Uterus (tissue), 4 donors: ENCODE measurements around the gene KCNQ5. TPM values are rescaled to one million over a fixed set of nuclear protein-coding genes. Genes with fewer than 3 reads are reported as not detected.
"Not testable (repeated sequence)": the region's sequence is repeated elsewhere in the genome, so short reads cannot be mapped to it uniquely, and the experiment has no call there.

ENCODE experiments used
- DNase-seq, 2 donors: peaks; one replicate each; pipeline ENCODE4 v3.0.0-alpha.2; 2019 to 2020
- H3K27ac ChIP-seq, 2 donors: fragments of 200-600 bp; sonication (generic); 1 replicate in 1 of 2; 2 replicates in 1 of 2; pipeline ENCODE4 v1.5.1; 2016 to 2018
- H3K27me3 ChIP-seq, 2 donors: fragments of 200-600 bp; sonication (generic); one replicate each; pipeline ENCODE4 v1.5.1; 2018 to 2019; ENCODE audit warnings: control low read depth in 1 of 2
- H3K36me3 ChIP-seq, 2 donors: fragments of 200-600 bp; sonication (generic); one replicate each; pipeline ENCODE4 v1.5.1; 2019; ENCODE audit warnings: control low read depth in 1 of 2
- H3K4me1 ChIP-seq, 2 donors: fragments of 200-600 bp; sonication (generic); one replicate each; pipeline ENCODE4 v1.5.1; 2018 to 2019; ENCODE audit warnings: control low read depth in 1 of 2
- H3K4me3 ChIP-seq, 2 donors: fragments of 200-600 bp; sonication (generic); 1 replicate in 1 of 2; 2 replicates in 1 of 2; pipeline ENCODE4 v1.5.1; 2018 to 2019; ENCODE audit warnings: mild to moderate bottlenecking in 1 of 2
- H3K9me3 ChIP-seq, 2 donors: fragments of 200-600 bp; sonication (generic); one replicate each; pipeline ENCODE4 v1.5.1; 2019; ENCODE audit warnings: control low read depth in 1 of 2
- POLR2A ChIP-seq, 2 donors: fragments of 450-650 bp; IDR thresholded peaks; one replicate each; pipeline ENCODE4 v1.6.1; 2016; ENCODE audit warnings: antibody characterized with exemption in 2 of 2, mild to moderate bottlenecking in 1 of 2, moderate library complexity in 1 of 2
- intact Hi-C: fragments of 100-400 bp; cut with DNase I; formaldehyde crosslinking; loops from one replicate; pipeline ENCODE4 v1.15.1; 2023; ENCODE audit warnings: low total_unique reads
- total RNA-seq, 4 donors: library from RNA; depleted of rRNA in 3 of 4; stranded (reverse); fragments of >200 nt in 3 of 4; gene quantifications; one replicate each; pipeline versions ENCODE4 v1.1.0 to v1.2.4, GENCODE V29; 2014 to 2023
- TF ChIP-seq, protein P1 (sequence below), 4 experiments: fragments of 200-600 bp in 2 of 4; fragments of 450-650 bp in 2 of 4; sonication (generic) in 2 of 4; IDR thresholded peaks; one replicate each; pipeline ENCODE4 v1.5.1; 2016 to 2019; ENCODE audit warnings: antibody characterized with exemption in 4 of 4, mild to moderate bottlenecking in 2 of 4, moderate library complexity in 1 of 4
- donor health status: DM: yes; HTN: yes; CAD: no.

Gene KCNQ5
- total RNA-seq, 4 donors from 2014 or later = 0.34 to 2.4 TPM; not detected in 2

DNA sequence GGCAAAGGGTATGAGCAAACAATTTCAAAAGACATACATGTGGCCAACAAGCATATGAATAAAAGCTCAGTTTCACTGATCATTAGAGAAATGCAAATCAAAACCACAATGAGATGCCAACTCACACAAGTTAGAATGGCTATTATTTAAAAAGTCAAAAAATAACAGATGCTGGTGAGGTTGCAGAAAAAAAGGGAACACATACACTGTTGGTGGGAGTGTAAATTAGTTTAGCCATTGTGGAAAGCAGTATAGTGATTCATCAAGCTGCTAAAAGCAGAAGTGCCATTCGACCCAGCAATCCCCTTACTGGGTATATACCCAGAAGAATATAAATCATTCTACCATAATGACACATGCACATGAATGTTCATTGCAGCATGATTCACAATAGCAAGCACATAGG is 610.1 kb downstream of the KCNQ5 start:
- H3K27me3 ChIP-seq = no peaks in the 10 kb centered on the region

GRCh38 chr6:73233048-73233447 is 611.2 kb downstream of the KCNQ5 start:
- no peak for TF ChIP-seq POLR2A (IDR thresholded peaks at IDR 0.05)
- TF ChIP-seq, protein P1, sequence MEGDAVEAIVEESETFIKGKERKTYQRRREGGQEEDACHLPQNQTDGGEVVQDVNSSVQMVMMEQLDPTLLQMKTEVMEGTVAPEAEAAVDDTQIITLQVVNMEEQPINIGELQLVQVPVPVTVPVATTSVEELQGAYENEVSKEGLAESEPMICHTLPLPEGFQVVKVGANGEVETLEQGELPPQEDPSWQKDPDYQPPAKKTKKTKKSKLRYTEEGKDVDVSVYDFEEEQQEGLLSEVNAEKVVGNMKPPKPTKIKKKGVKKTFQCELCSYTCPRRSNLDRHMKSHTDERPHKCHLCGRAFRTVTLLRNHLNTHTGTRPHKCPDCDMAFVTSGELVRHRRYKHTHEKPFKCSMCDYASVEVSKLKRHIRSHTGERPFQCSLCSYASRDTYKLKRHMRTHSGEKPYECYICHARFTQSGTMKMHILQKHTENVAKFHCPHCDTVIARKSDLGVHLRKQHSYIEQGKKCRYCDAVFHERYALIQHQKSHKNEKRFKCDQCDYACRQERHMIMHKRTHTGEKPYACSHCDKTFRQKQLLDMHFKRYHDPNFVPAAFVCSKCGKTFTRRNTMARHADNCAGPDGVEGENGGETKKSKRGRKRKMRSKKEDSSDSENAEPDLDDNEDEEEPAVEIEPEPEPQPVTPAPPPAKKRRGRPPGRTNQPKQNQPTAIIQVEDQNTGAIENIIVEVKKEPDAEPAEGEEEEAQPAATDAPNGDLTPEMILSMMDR (IDR thresholded peaks at IDR 0.05) = no peak
- intact Hi-C loops = no loop called here
- no peak for DNase-seq
- no peaks in the 10 kb centered on the region for H3K4me1 ChIP-seq
- H3K9me3 ChIP-seq = no peaks in the 10 kb centered on the region
- H3K36me3 ChIP-seq = no peaks in the 10 kb centered on the region
- no peak overlapping the region for H3K27ac ChIP-seq
- no peaks in the 10 kb centered on the region for H3K27me3 ChIP-seq
- H3K4me3 ChIP-seq = no peak overlapping the region

More for the DNA sequence above, 610.1 kb downstream of the KCNQ5 start:
- no peaks in the 10 kb centered on the region for H3K4me1 ChIP-seq
- no peak for DNase-seq
- no peak overlapping the region for H3K4me3 ChIP-seq
- no peaks in the 10 kb centered on the region for H3K9me3 ChIP-seq
- H3K27ac ChIP-seq = no peak overlapping the region
- no peaks in the 10 kb centered on the region for H3K36me3 ChIP-seq
- TF ChIP-seq POLR2A (IDR thresholded peaks at IDR 0.05) = no peak
- TF ChIP-seq, protein P1 (IDR thresholded peaks at IDR 0.05) = no peak
- intact Hi-C loops = no loop called here

GRCh38 chr6:73233971-73234370 is 612.1 kb downstream of the KCNQ5 start:
- H3K4me1 ChIP-seq, H3K4me3 ChIP-seq, H3K27ac ChIP-seq, H3K36me3 ChIP-seq, H3K9me3 ChIP-seq, DNase-seq, intact Hi-C loops, H3K27me3 ChIP-seq: not testable (repeated sequence)

- intact Hi-C loops = no loop called here
- Histone ChIP-seq H3K27ac (no peak overlapping the region), H3K27me3 (no peaks in the 10 kb centered on the region), H3K9me3 (no peaks in the 10 kb centered on the region), H3K4me3 (no peak overlapping the region), H3K36me3 (no peaks in the 10 kb centered on the region), H3K4me1 (no peaks in the 10 kb centered on the region)
- DNase-seq = no peak
- no peak for TF ChIP-seq POLR2A (IDR thresholded peaks at IDR 0.05)
- TF ChIP-seq, protein P1 (IDR thresholded peaks at IDR 0.05) = no peak
Measured at GRCh38 chr6:73234733-73235132, 612.9 kb downstream of the KCNQ5 start.

DNA sequence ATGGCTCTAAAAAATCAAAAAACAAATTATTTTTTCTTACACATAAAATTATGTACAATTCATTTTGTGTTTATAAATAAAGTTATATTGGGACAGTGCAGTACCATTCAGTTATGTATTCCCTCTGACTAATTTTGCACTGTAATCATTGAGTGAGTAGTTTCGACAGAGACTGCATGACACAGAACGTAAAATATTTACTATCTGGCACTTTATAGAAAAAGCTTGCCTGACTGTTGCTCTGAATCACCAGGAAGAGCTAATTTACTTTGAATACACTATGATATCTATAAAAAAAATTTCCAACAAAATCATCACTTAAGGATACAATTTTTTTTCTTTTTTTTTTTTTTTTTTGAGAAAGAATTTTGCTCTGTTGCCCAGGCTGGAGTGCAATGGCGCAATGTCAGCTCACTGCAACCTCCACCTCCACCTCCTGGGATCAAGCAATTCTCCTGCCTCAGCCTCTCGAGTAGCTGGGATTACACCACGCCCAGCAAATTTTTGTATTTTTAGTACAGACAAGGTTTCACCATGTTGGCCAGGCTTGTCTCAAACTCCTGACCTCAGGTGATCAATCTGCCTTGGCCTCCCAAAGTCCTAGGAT is 614.4 kb downstream of the KCNQ5 start:
- H3K4me3 ChIP-seq = no peak overlapping the region

More for the DNA sequence above, 614.4 kb downstream of the KCNQ5 start:
- Histone ChIP-seq H3K27me3 (no peaks in the 10 kb centered on the region), H3K36me3 (no peaks in the 10 kb centered on the region), H3K9me3 (no peaks in the 10 kb centered on the region), H3K27ac (no peak overlapping the region), H3K4me1 (no peaks in the 10 kb centered on the region)
- no peak for DNase-seq
- TF ChIP-seq, protein P1 (IDR thresholded peaks at IDR 0.05) = no peak
- no peak for TF ChIP-seq POLR2A (IDR thresholded peaks at IDR 0.05)
- intact Hi-C loops = no loop called here
